Globus pallidus (tissue), 1 donor: ENCODE measurements around the gene STPG1.

Experiments used
- DNase-seq: peaks from one replicate; pipeline ENCODE4 v3.0.0-alpha.2; 2015; ENCODE audit warnings: low spot score

The STPG1 gene

DNA sequence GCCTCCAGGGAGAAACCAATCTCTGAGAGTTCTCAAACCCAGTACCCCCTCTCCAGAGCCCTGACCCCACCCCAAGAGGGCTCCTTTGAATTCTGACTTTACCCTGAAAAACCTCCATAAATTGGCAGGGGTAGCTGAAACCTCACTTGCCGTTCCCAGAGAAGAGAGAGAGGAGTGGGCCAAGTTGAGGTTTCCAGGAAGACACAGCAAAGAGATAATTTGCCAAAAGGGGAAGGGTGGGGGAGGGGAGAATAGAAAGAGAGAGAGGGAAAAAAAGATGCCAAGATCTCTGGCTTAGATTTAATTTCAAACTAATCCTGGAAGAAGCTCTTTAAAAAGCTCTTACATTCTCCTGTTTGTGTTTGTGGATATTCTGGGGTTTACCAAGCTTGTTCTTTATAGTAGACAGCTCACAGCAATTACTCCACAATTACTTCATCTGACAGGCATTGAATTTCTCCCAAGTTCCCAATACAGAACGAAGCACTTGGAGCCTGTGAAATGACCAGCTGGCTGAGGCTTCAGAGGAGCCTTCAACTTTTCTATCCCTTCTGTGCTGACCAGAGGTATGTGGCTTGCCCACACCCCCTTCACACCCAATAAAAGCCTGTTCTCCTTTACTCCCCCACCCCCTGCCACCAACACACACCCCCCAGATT is 95.5 kb downstream of the STPG1 start:
- DNase-seq, result no peak

DNA sequence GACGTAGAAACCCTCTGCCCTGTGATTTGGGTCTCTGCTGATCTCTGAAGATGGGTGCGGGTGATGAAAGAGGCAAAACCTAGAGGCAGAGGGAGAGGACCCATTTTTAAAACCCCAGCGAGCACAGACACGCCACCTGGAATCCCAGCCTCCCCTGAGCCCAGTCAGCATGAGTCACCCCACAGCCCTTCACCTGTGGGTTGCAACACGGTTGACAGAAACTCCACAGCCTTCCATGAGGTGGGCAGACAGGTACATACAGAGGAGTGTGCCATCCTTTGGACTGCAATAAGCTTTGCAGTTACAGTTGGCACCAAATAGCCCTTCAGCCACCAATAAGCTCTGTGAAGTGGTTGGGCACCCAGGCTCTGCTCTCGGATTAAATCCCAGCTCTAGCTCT is 96.5 kb downstream of the STPG1 start:
- no peak for DNase-seq

DNA sequence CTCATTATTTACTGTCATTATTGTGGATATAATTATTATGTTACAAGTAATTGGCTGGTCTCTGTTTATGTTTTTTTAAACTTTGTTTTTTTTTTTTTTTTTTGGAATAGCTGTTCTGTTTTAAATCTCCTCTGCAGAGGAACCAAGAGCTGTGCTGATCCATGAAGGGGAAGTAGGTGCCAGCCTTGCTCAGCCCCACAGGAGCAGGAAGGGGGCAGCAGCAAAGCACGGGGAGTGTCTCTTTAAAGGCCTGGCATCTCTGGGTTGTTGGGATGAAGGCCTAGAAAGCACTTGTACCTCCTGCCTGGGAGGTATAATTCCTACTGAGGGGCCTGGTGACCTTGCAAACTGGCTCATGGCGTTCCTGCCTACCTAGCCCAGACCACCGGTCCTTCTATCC is 96.9 kb downstream of the STPG1 start:
- DNase-seq, result no peak

DNA sequence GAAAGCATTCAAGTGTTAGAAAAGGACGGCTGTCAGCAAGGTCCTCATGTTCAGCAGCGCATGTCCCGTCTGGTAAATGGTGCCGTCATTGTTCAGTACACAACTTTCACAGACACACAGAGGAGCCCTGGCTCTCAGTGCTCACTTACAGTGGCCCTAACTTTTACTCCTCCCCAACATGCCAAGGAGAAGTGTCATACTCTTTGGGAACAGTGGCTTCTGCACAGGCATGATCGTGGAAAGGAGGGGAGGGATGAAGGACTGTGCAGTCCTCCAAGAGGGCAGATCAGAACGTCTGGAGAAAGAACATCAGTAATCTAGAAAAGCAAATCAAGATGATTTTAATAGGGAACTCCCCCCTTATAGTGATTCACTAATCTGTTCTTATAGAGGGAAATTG is 98.2 kb downstream of the STPG1 start:
- DNase-seq, result no peak

DNA sequence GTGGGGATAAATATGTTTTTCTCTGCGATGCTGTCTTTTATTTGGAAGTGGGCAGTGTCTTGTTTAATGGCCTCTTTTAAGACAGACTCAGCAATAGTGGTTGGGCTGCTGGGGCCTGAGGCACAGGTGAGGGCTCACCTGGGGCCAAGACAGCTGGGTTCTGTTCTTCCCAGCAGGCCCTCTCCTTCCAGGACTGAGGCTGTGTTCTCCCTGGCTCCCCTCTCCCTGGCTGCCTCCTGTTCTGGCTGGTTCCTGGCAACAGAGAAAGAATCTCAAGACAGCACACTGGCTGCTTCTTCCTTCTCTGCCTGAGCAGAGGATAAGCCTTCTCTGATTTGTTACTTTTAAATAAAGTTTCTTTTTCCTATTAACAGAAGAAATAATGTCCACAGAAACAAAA is 101.8 kb downstream of the STPG1 start:
- no peak for DNase-seq

DNA sequence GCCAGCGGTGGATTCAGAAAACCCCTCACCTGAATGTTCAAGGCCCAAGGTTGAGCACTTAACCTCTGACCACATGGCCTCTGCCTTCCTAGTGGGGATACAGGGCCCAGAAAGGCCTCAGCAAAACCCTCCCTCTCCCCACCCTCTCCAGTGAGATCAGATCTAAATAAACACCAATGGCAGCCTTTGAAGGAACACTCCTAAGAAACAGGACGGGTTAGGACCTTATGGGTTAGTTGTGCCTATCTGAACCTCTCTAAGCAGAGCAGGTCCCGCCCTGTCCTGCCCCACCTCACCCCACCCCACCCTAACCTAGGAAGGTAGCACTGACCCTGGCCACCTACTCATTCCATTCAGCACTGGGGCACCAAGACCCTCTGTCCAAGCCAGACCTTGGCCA is 102.3 kb downstream of the STPG1 start:
- DNase-seq, result no peak

DNA sequence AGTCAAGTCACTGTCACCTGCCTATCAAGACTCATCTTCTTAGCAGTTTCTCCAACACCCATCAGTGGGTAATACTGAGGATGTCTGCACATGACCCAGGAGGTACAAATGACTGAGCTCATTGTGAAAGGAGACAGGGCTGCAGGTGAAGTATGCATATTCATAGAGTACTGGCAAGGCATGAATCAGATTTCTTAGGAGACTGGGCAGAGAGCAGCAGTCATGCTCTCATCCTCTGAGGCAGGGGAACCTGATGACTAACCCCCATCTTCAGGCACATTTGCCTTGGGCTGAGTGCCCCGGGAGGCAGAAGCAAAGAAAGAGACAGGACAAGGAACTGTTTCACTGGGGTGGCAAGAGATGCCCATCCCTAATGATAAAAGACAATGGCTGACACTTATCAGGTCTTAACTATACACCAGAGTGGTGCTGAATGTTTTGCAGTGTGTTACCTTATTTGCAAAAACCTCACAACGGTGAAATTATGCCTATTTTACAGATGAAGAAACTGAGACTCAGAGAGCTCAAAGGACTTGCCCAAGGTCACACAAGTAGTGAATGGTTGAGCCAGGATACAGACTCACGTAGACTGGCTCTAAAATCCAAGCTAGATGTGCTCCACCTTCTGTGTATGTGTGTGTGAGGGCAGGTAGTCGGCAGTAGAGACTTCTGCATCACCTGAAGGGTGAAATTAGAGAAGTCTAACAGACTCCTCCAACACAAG is 103.7 kb downstream of the STPG1 start:
- DNase-seq, result no peak

DNA sequence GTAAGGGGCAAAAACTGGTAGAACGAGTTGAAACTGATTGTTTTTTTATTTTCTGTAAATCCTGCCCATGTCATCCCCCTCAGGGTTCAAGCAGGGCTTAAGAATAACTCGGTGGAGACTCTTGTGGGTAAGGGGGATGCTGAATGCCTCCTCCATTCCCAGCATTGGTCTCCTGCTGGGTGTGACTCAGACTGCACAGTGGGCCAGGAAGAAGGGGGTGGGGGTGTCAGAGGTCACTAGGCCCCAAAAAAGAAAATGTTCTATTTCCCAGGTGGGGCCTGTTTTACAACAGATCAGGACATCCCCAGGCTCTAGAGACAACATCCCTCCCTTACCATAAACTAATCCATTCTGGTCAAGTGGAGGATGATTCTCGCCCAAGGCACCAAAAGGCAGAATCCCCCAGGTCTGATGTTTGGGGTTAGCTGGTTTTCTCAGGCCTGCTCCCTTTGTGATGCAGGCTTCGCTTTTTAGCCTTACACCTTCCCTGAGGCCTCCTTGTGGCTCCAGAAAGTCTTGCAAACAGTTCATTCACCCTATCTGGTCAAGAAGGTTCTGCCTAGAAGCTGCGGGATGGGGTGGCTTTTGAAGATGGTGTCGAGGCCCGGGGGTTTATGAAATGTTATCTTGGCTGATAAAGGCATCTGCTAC is 105.1 kb downstream of the STPG1 start:
- no peak for DNase-seq
